ENCODE measurements around the gene KLRC1. TPM values are rescaled to one million over a fixed set of nuclear protein-coding genes. Genes with fewer than 3 reads are reported as not detected.
"Not testable (repeated sequence)": the region's sequence is repeated elsewhere in the genome, so short reads cannot be mapped to it uniquely, and the experiment has no call there.

Gene KLRC1
- total RNA-seq, 1 donor from 2014 or later, result not detected

GRCh38 chr12:10448236-10448635 lies 4.9 kb downstream of the KLRC1 start:
- no peak for TF ChIP-seq CTCF (conservative IDR thresholded peaks at IDR 0.05)
- no peaks in the 10 kb centered on the region for H3K36me3 Mint-ChIP-seq (ENCODE audit: low read depth)
- no peaks in the 10 kb centered on the region for H3K27me3 Mint-ChIP-seq (ENCODE audit: low read depth)
- no peak for DNase-seq (ENCODE audit: low read depth, low spot score)
- no peaks in the 10 kb centered on the region for H3K4me1 Mint-ChIP-seq
- no peak overlapping the region for H3K27ac Mint-ChIP-seq (ENCODE audit: unreplicated experiment)
- no peak overlapping the region for H3K4me3 Mint-ChIP-seq
- H3K9me3 Mint-ChIP-seq, result no peaks in the 10 kb centered on the region

- not testable (repeated sequence) for H3K4me1 Mint-ChIP-seq; DNase-seq (ENCODE audit: low read depth, low spot score); H3K4me3 Mint-ChIP-seq; H3K27me3 Mint-ChIP-seq (ENCODE audit: low read depth); H3K27ac Mint-ChIP-seq (ENCODE audit: unreplicated experiment); H3K36me3 Mint-ChIP-seq (ENCODE audit: low read depth); H3K9me3 Mint-ChIP-seq
Measured at GRCh38 chr12:10446052-10446451, 7.1 kb downstream of the KLRC1 start.

- not testable (repeated sequence) for H3K27me3 Mint-ChIP-seq (ENCODE audit: low read depth); DNase-seq (ENCODE audit: low read depth, low spot score); H3K4me3 Mint-ChIP-seq; H3K36me3 Mint-ChIP-seq (ENCODE audit: low read depth); H3K27ac Mint-ChIP-seq (ENCODE audit: unreplicated experiment); H3K9me3 Mint-ChIP-seq; H3K4me1 Mint-ChIP-seq
Measured at GRCh38 chr12:10441144-10441543, 12.0 kb downstream of the KLRC1 start.

GRCh38 chr12:10439608-10440274 lies 13.4 kb downstream of the KLRC1 start:
- H3K4me1 Mint-ChIP-seq; H3K36me3 Mint-ChIP-seq (ENCODE audit: low read depth); H3K9me3 Mint-ChIP-seq; DNase-seq (ENCODE audit: low read depth, low spot score); H3K27ac Mint-ChIP-seq (ENCODE audit: unreplicated experiment); H3K27me3 Mint-ChIP-seq (ENCODE audit: low read depth); H3K4me3 Mint-ChIP-seq: not testable (repeated sequence)

GRCh38 chr12:10437601-10438000 lies 15.6 kb downstream of the KLRC1 start:
- not testable (repeated sequence) for H3K27me3 Mint-ChIP-seq (ENCODE audit: low read depth); H3K36me3 Mint-ChIP-seq (ENCODE audit: low read depth); H3K27ac Mint-ChIP-seq (ENCODE audit: unreplicated experiment); H3K4me3 Mint-ChIP-seq; DNase-seq (ENCODE audit: low read depth, low spot score); H3K4me1 Mint-ChIP-seq; H3K9me3 Mint-ChIP-seq

GRCh38 chr12:10435816-10436215 lies 17.4 kb downstream of the KLRC1 start, which contains the start of gene KLRC2:
Gene KLRC2 (minus strand): TSS chr12:10436010. CDS start chr12:10435986, 24 bp downstream.
- H3K4me3 Mint-ChIP-seq; H3K36me3 Mint-ChIP-seq (ENCODE audit: low read depth); DNase-seq (ENCODE audit: low read depth, low spot score); H3K9me3 Mint-ChIP-seq; H3K27ac Mint-ChIP-seq (ENCODE audit: unreplicated experiment); H3K27me3 Mint-ChIP-seq (ENCODE audit: low read depth); H3K4me1 Mint-ChIP-seq: not testable (repeated sequence)

- H3K27me3 Mint-ChIP-seq (ENCODE audit: low read depth); H3K4me3 Mint-ChIP-seq; H3K27ac Mint-ChIP-seq (ENCODE audit: unreplicated experiment); DNase-seq (ENCODE audit: low read depth, low spot score); H3K9me3 Mint-ChIP-seq; H3K4me1 Mint-ChIP-seq; H3K36me3 Mint-ChIP-seq (ENCODE audit: low read depth): not testable (repeated sequence)
Measured at GRCh38 chr12:10430623-10431022, 22.6 kb downstream of the KLRC1 start.

- not testable (repeated sequence) for H3K27ac Mint-ChIP-seq (ENCODE audit: unreplicated experiment); H3K36me3 Mint-ChIP-seq (ENCODE audit: low read depth); DNase-seq (ENCODE audit: low read depth, low spot score); H3K4me1 Mint-ChIP-seq; H3K9me3 Mint-ChIP-seq; H3K4me3 Mint-ChIP-seq; H3K27me3 Mint-ChIP-seq (ENCODE audit: low read depth)
Measured at GRCh38 chr12:10425938-10426337, 27.2 kb downstream of the KLRC1 start.

GRCh38 chr12:10424260-10424899 lies 28.8 kb downstream of the KLRC1 start:
- not testable (repeated sequence) for H3K36me3 Mint-ChIP-seq (ENCODE audit: low read depth); DNase-seq (ENCODE audit: low read depth, low spot score); H3K4me1 Mint-ChIP-seq; H3K4me3 Mint-ChIP-seq; H3K9me3 Mint-ChIP-seq; H3K27me3 Mint-ChIP-seq (ENCODE audit: low read depth); H3K27ac Mint-ChIP-seq (ENCODE audit: unreplicated experiment)

GRCh38 chr12:10422159-10422558 lies 31.0 kb downstream of the KLRC1 start:
- not testable (repeated sequence) for H3K27me3 Mint-ChIP-seq (ENCODE audit: low read depth); H3K36me3 Mint-ChIP-seq (ENCODE audit: low read depth); H3K4me1 Mint-ChIP-seq; H3K27ac Mint-ChIP-seq (ENCODE audit: unreplicated experiment); H3K4me3 Mint-ChIP-seq; H3K9me3 Mint-ChIP-seq; DNase-seq (ENCODE audit: low read depth, low spot score)

GRCh38 chr12:10420334-10420733 lies 32.8 kb downstream of the KLRC1 start, which contains the start of gene KLRC3:
Gene KLRC3 (minus strand): TSS chr12:10420595. CDS start chr12:10420550, 45 bp downstream.
- H3K27ac Mint-ChIP-seq (ENCODE audit: unreplicated experiment); H3K4me3 Mint-ChIP-seq: not testable (repeated sequence)

More at GRCh38 chr12:10420334-10420733, 32.8 kb downstream of the KLRC1 start, which contains the start of gene KLRC3:
- not testable (repeated sequence) for H3K4me1 Mint-ChIP-seq; DNase-seq (ENCODE audit: low read depth, low spot score); H3K9me3 Mint-ChIP-seq; H3K36me3 Mint-ChIP-seq (ENCODE audit: low read depth); H3K27me3 Mint-ChIP-seq (ENCODE audit: low read depth)
